Measurements from ENCODE around the gene C2orf72.

Gene C2orf72

GRCh38 chr2:231069379-231070054, 32.2 kb downstream of the C2orf72 start:
- DNase-seq (ENCODE audit: low read depth) = peak; percentile 62

GRCh38 chr2:231084565-231084964, 47.2 kb downstream of the C2orf72 start:
- no peak for DNase-seq (ENCODE audit: low read depth)

- no peak for DNase-seq (ENCODE audit: low read depth)
Observed at GRCh38 chr2:231088754-231089153, 51.4 kb downstream of the C2orf72 start.

GRCh38 chr2:231093933-231094332, 56.6 kb downstream of the C2orf72 start:
- no peak for DNase-seq (ENCODE audit: low read depth)

GRCh38 chr2:231094736-231095346, 57.5 kb downstream of the C2orf72 start:
- no peak for DNase-seq (ENCODE audit: low read depth)

Measured in non-pigmented ciliary epithelial cell (primary cell).